HG03095 (cell line): ENCODE results near the gene CAP1.
A peak's percentile ranks its signal among the peaks of the same experiment; 100 is the strongest.
"Not testable (repeated sequence)": the region's sequence is repeated elsewhere in the genome, so short reads cannot be mapped to it uniquely, and the experiment has no call there.

Experiments
- ATAC-seq: cut with Tn5 transposase; IDR thresholded peaks from one replicate; pipeline ENCODE4 v1.9.1; 2021; ENCODE audit warnings: moderate library complexity; ENCODE audit not compliant: unreplicated experiment

CAP1 gene

GRCh38 chr1:40058097-40058452 is 17.5 kb downstream of the CAP1 start:
- ATAC-seq, result no peak

DNA sequence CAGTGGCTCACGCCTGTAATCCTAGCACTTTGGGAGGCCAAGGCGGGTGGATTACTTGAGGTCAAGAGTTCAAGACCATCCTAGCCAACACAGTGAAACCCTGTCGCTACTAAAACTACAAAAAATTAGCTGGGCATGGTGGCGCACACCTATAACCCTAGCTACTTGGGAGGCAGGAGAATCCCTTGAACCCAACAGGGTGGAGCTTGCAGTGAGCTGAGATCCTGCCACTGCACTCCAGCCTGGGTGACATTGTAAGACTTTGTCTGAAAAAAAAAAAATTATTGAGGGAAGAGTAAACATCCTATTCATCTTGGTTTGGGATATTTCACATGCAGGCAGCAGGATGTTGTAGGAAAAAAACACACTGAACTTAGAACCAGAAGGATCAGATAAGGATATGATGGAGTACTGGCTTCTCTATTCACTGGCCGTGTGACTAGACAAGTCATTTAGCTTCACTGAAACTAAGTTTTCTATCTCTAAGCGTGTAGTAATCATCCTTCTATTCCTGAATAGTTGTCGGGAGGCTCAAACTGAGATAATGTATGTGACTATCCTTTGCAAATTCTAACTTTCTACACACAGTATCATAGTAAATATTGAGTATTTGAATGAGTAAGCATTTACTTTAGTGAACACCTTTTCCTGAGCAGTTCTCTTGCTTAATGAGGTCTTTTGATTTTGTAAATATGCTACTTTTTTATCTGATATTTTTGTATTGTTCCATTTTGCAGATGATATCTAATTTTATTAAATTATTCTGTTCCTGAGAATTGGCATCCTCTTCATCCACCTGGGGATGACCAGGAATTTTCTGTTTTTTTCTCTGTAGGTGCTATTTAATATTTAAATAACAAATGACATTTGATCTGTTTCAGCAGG is 18.2 kb downstream of the CAP1 start:
- ATAC-seq, result no peak

GRCh38 chr1:40059338-40059959 is 18.9 kb downstream of the CAP1 start:
- no peak for ATAC-seq

DNA sequence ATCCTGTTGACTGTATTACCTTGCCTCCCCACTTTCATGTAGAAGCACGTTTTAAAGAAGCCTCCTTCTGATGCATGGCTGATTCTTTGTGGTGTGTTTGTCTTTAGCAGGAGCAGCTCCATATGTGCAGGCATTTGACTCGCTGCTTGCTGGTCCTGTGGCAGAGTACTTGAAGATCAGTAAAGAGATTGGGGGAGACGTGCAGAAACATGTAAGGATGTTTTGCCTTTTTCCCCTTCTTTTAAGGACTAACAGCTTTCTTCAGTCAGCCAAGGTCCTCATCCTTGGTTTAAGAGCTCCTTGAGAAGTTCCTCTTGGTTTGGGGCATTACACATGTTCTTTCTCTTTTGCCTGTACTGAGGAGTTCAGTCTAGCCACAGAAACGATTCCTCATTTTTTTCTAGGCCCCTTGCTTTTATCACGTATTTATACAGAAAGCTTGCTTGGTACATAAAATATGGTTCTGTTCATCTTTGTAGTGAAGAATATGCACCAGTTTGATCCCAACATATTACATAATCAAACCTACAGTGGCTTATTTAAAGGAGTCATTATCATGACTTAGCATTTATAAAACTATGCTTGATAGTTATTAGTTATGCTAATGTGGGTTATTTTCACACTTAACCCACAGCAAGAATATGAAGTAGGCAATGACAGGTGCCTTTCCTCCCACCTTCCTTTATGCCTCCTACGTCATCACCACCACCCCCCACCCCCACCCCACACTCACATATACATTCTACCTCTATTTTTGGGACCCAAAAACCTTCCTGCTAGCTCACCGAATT is 19.6 kb downstream of the CAP1 start:
- no peak for ATAC-seq

GRCh38 chr1:40064797-40065499 is 24.4 kb downstream of the CAP1 start:
- ATAC-seq, result peak; percentile 85

DNA sequence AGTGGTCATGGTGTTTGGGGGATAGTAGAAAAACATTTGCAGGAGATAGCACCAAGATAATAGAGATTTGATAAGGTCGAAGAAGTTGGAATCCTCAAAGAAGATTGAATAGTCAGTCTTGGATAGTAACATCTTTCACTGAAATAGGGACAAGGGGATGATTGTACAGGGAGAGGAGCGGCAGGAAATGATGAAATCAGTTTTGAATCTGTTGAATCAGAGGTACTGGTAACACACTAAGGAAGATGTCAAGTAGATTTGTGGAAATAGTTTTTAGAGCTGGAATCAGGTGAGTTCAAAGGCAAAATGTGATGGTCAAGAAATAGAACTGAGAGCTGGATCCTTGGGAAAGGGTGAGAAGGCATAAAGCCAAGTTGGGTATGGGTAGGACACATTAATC is 26.5 kb downstream of the CAP1 start:
- ATAC-seq, result no peak

GRCh38 chr1:40067851-40068250 is 27.3 kb downstream of the CAP1 start:
- ATAC-seq, result no peak

DNA sequence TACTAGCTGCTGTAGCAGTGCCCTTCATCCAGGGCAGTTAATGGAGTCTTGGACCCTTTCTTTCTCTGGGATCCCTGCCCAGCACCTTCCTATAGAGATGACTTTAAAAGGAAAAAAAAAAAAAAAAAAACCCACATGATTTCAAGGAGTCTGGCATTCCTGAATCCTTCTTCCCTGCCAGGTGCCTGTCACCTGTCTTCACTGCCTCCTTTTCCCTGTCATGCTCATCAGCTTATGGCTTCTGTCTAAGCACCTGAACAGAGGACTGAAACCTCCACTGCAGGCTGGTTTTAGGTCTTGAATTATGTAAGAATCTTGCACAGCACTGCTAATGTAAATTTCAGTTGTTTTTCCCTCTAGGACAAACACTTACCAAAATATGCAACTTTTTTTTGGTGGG is 31.6 kb downstream of the CAP1 start:
- ATAC-seq, result no peak

- no peak for ATAC-seq
Measured at GRCh38 chr1:40073062-40073461, 32.5 kb downstream of the CAP1 start.

GRCh38 chr1:40075266-40075665 is 34.7 kb downstream of the CAP1 start:
- ATAC-seq, result no peak

- ATAC-seq, result no peak
Measured at GRCh38 chr1:40076895-40077312, 36.4 kb downstream of the CAP1 start.

DNA sequence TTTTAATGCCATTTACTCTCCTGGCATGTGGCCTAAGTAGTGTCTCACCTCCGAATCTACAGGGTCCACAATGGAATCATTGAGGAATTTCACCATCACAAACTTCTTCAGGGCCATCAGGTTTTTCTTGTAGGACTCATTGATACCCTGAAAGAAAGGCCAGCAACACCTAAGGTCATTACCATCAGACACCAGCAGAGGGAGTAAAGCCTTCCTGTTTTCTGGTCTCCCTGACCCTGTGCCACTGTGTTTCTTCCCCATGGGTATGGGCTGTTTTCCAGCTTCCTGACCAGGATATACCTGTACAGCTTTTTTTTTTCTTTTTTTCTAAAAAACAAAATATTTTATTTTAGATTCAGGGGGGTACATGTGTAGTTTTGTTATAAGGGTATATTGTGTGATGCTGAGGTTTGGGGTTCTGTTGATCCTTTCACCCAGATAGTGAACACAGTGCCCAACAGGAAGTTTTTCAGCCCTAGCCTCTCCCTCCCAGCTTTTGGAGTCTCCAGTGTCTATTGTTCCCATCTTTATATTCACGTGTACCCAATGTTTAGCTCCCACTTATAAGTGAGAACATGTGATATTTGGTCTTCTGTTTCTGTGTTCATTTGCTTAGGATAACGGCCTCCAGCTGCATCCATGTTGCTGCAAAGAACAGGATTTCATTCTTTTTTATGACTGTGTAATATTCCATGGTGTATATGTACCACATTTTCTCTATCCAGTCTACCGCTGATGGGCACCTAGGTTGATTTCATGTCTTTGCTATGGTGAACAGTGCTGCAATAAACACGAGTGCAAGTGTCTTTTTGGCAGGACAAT is 38.2 kb downstream of the CAP1 start:
- ATAC-seq, result no peak

GRCh38 chr1:40079774-40080400 is 39.4 kb downstream of the CAP1 start:
- ATAC-seq, result no peak

DNA sequence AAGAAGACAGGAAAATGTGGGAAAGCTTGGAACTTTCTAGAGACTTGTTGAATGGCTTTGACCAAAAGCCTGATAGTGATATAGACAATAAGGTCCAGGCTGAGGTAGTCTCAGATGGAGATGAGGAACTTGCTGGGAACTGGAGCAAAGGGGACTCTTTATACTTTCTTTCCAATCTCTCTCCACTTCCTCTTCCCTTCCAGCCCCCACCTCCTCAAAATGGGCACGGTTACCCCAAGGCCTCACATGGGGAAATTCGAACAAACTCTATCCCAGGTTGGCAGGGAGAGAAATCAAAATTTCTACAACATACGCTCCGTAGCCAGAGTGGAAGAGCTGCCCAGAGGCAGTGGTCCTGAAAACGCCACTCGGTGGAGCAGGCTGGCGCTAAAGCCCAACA is 41.3 kb downstream of the CAP1 start:
- no peak for ATAC-seq

- ATAC-seq, result not testable (repeated sequence)
Measured at GRCh38 chr1:40084750-40085149, 44.2 kb downstream of the CAP1 start.

DNA sequence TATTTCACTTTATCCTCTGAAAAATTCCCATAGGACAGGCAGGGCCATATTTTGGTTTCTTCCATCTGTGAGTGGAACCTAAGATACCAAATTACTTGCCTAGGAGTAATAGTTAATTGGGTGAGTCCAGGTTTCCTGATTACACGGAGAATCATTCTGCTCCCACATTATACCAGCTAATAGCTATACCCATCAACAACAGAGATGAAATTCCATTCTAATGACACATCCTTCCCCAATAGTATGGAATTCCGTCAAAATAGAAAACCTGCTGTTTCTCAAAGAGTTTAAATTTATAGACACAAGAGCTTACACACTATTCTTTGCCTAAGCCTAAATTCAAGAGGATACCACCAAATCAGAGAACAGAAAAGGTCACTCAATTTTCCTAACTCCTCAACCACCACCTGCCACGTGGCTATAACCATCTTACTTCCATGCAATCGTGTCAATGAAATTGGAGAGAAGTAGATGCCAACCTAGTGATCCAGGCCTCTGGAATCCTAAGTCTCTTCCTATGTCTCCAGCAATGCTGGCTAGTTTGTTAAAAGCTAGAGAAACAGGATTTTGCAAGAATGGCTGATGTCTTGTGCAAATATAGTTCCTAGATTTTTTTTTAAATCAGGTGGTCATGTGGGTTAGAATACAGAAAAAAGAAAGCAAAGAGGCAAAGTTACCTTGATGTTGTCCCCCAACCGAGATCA is 50.3 kb downstream of the CAP1 start:
- ATAC-seq, result no peak

GRCh38 chr1:40092241-40092640 is 51.7 kb downstream of the CAP1 start:
- no peak for ATAC-seq

GRCh38 chr1:40092706-40093639 is 52.4 kb downstream of the CAP1 start:
- ATAC-seq, result no peak
